Measurements from ENCODE around the gene ACP7. TPM values are rescaled to one million over a fixed set of nuclear protein-coding genes. Genes with fewer than 3 reads are reported as not detected.
A peak's percentile ranks its signal among the peaks of the same experiment; 100 is the strongest.

ACP7 gene
- total RNA-seq, 1 experiment from 2014 or later, result 0.15 TPM

GRCh38 chr19:39158646-39159260 is 74.6 kb downstream of the ACP7 start:
- no peak overlapping the region for H3K14ac ChIP-seq (ENCODE audit: insufficient read depth, low read length)
- no peak overlapping the region for H2BK120ac ChIP-seq (ENCODE audit: low read depth, low read length, poor library complexity, severe bottlenecking)
- H4K5ac ChIP-seq (ENCODE audit: insufficient read length, low read depth, low read length), result no peak overlapping the region
- Mint-ChIP-seq H3K4me1 (peaks cover 44 to 54% of the 10 kb centered on the region in 2 experiments), H3K9me3 (no peaks in the 10 kb centered on the region), H3K36me3 (ENCODE audit: insufficient read depth in 1 of 3, low read depth in 3 of 3) (peaks cover under 1 to 11% (median 4%) of the 10 kb centered on the region in 3 experiments; a peak in 6 of 7 replicates), H3K4me3 (no peak overlapping the region), H3K27ac (peak overlapping the region in 1 of 3 experiments; percentile 75; a peak in 2 of 7 replicates), H3K27me3 (ENCODE audit: low read depth) (no peaks in the 10 kb centered on the region)
- H2AK5ac ChIP-seq (ENCODE audit: insufficient read length, low read length), result no peak overlapping the region
- H3K9ac ChIP-seq (ENCODE audit: extremely low read depth, insufficient read length, low read length), result no peak overlapping the region
- no peak overlapping the region for H2BK12ac ChIP-seq (ENCODE audit: insufficient read length, low read depth, low read length)
- H2BK15ac ChIP-seq (ENCODE audit: low read depth, low read length), result no peak overlapping the region
- peaks cover 5% of the 10 kb centered on the region for H4K20me1 ChIP-seq (ENCODE audit: control insufficient read depth, insufficient read depth, insufficient read length)
- H3K4ac ChIP-seq (ENCODE audit: low read depth, low read length), result no peak overlapping the region
- H3K79me2 ChIP-seq (ENCODE audit: insufficient read depth, low read length), result peaks cover 4% of the 10 kb centered on the region; the same call in 1 of the 2 replicates
- peaks cover 5% of the 10 kb centered on the region; the same call in 1 of the 2 replicates for H3K4me1 ChIP-seq (ENCODE audit: insufficient read depth, low read length)
- TF ChIP-seq CTCF (conservative IDR thresholded peaks at IDR 0.05), result no peak
- H3K27ac ChIP-seq (ENCODE audit: insufficient read length, low read depth, low read length), result no peak overlapping the region
- H2BK20ac ChIP-seq (ENCODE audit: low read depth, low read length, poor library complexity, severe bottlenecking), result no peak overlapping the region
- no peak overlapping the region for H3T11ph ChIP-seq (ENCODE audit: low read length)
- WGBS (ENCODE audit: extremely low coverage, insufficient read length, low lambda C conversion rate), result no CpG with 5 or more reads among the region's 12 CpGs
- no peak overlapping the region for H3K23ac ChIP-seq (ENCODE audit: insufficient read length, low read depth, low read length)
- H4K8ac ChIP-seq (replicated peaks; ENCODE audit: insufficient read length, low read depth, low read length), result no peak overlapping the region
- no peak overlapping the region for H3K56ac ChIP-seq (ENCODE audit: insufficient read length, low read depth, low read length)
- H3K18ac ChIP-seq (ENCODE audit: insufficient read length, low read depth, low read length), result no peak overlapping the region
- no peak for DNase-seq
- no peak overlapping the region for H2AFZ ChIP-seq (ENCODE audit: low read length)
- H3K4me2 ChIP-seq (ENCODE audit: insufficient read depth, insufficient read length, low read length), result no peak overlapping the region
- peaks cover 2% of the 10 kb centered on the region for H3K23me2 ChIP-seq (ENCODE audit: insufficient read length, low read depth, low read length, poor library complexity, severe bottlenecking)
- no peaks in the 10 kb centered on the region for H3K27me3 ChIP-seq (ENCODE audit: insufficient read depth, low read length)
- H4K91ac ChIP-seq (ENCODE audit: insufficient read length, low read depth, low read length), result no peak overlapping the region
- H3K9me3 ChIP-seq (ENCODE audit: control insufficient read depth, low read depth, low read length), result no peaks in the 10 kb centered on the region
- no peak overlapping the region for H2BK5ac ChIP-seq (ENCODE audit: insufficient read length, low read length)
- H3K79me1 ChIP-seq (ENCODE audit: insufficient read depth, low read depth, low read length, poor library complexity, severe bottlenecking), result no peaks in the 10 kb centered on the region

Data from H9 (cell line).